ENCODE data around the gene CELA2B.
"Not testable (repeated sequence)": the region's sequence is repeated elsewhere in the genome, so short reads cannot be mapped to it uniquely, and the experiment has no call there.

Gene CELA2B

GRCh38 chr1:15484443-15484842 is 8.5 kb downstream of the CELA2B start:
- H3K27me3 ChIP-seq (ENCODE audit: control insufficient read depth, insufficient read depth, low read length); H3K27ac ChIP-seq (ENCODE audit: low read depth, low read length); H3K4me1 ChIP-seq (ENCODE audit: control insufficient read depth, insufficient read depth, low read length); H3K36me3 ChIP-seq (ENCODE audit: control insufficient read depth, insufficient read depth, low read length); H3K9me3 ChIP-seq (ENCODE audit: control insufficient read depth, insufficient read depth, low read length); H3K4me3 ChIP-seq (ENCODE audit: low read depth, low read length); H3K9ac ChIP-seq (ENCODE audit: low read depth, low read length): not testable (repeated sequence)

DNA sequence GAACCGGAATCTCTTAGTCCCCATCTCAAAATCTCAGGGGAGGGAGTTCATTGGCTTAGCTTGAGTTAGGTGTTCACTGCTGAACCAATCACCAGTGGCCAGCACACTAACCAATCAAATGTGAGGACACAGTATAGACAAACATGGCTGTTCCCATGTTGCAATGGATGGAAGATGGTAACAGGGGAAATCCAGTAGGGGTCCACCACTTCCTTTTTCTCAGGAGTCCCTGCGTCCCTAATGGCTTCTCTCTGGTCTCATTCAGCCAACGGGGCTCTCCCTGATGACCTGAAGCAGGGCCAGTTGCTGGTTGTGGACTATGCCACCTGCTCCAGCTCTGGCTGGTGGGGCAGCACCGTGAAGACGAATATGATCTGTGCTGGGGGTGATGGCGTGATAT is 9.7 kb downstream of the CELA2B start:
- Histone ChIP-seq H3K9me3 (ENCODE audit: control insufficient read depth, insufficient read depth, low read length) (no peaks in the 10 kb centered on the region), H3K9ac (ENCODE audit: low read depth, low read length) (no peak overlapping the region), H3K4me3 (ENCODE audit: low read depth, low read length) (no peak overlapping the region), H3K4me1 (ENCODE audit: control insufficient read depth, insufficient read depth, low read length) (no peaks in the 10 kb centered on the region), H3K27ac (ENCODE audit: low read depth, low read length) (no peak overlapping the region), H3K27me3 (ENCODE audit: control insufficient read depth, insufficient read depth, low read length) (no peaks in the 10 kb centered on the region), H3K36me3 (ENCODE audit: control insufficient read depth, insufficient read depth, low read length) (no peaks in the 10 kb centered on the region)

DNA sequence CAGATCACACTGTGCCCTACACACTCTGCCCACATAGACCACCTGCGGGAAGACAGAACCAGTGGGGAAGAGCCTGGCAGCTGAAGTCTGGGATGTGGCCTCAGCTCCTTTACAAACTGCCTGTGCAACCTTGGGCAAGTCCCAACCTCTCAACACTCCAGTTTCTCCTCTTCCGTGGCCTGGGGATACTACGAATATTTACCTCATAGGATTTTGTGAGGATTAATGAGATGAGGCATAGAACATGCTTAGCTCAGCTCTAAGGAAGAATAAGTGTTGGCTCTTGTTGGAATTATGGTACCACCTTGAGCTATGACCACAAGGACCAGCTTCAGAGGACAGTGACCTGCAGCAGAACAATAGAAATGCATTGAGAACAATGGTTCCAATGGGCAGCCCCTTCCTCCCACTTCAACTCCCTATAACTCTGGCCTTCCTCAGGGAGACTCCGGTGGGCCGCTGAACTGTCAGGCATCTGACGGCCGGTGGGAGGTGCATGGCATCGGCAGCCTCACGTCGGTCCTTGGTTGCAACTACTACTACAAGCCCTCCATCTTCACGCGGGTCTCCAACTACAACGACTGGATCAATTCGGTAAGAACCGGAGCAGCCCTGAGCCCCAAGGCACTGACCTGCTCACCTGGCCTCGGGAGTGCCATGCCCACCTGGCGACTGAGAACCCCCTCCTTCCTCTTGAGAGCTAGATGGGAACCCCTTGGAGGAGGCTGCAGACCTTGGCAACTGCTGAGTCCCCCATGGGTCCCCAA is 11.1 kb downstream of the CELA2B start:
- H3K27ac ChIP-seq (ENCODE audit: low read depth, low read length); H3K4me3 ChIP-seq (ENCODE audit: low read depth, low read length); H3K27me3 ChIP-seq (ENCODE audit: control insufficient read depth, insufficient read depth, low read length); H3K36me3 ChIP-seq (ENCODE audit: control insufficient read depth, insufficient read depth, low read length); H3K9ac ChIP-seq (ENCODE audit: low read depth, low read length); H3K4me1 ChIP-seq (ENCODE audit: control insufficient read depth, insufficient read depth, low read length); H3K9me3 ChIP-seq (ENCODE audit: control insufficient read depth, insufficient read depth, low read length): not testable (repeated sequence)

DNA sequence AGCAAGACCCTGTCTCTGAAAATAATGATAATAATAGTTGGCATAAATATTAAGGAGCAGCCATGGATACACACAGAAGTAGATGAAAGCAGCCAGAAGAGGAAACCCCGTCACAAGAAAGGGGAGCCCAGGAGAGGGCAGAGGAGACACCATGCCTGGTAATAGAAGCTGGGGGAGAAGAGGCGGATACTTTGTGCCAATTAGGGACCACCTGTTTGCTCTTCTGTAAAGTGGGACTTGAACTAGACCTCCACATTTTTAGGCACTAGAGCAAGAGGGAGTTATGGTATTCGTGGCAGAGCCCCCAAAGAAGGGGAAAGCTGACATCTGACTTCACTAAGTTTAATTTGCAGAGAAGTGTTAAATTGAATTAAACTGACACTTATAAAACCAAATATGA is 12.5 kb downstream of the CELA2B start:
- H3K9me3 ChIP-seq (ENCODE audit: control insufficient read depth, insufficient read depth, low read length), result no peaks in the 10 kb centered on the region
- H3K27ac ChIP-seq (ENCODE audit: low read depth, low read length), result no peak overlapping the region
- no peaks in the 10 kb centered on the region for H3K27me3 ChIP-seq (ENCODE audit: control insufficient read depth, insufficient read depth, low read length)
- peaks cover 22% of the 10 kb centered on the region for H3K36me3 ChIP-seq (ENCODE audit: control insufficient read depth, insufficient read depth, low read length)
- no peak overlapping the region for H3K9ac ChIP-seq (ENCODE audit: low read depth, low read length)
- H3K4me1 ChIP-seq (ENCODE audit: control insufficient read depth, insufficient read depth, low read length), result no peaks in the 10 kb centered on the region
- no peak overlapping the region for H3K4me3 ChIP-seq (ENCODE audit: low read depth, low read length)

- Histone ChIP-seq H3K9me3 (ENCODE audit: control insufficient read depth, insufficient read depth, low read length) (no peaks in the 10 kb centered on the region), H3K4me1 (ENCODE audit: control insufficient read depth, insufficient read depth, low read length) (no peaks in the 10 kb centered on the region), H3K27me3 (ENCODE audit: control insufficient read depth, insufficient read depth, low read length) (no peaks in the 10 kb centered on the region), H3K9ac (ENCODE audit: low read depth, low read length) (no peak overlapping the region), H3K4me3 (ENCODE audit: low read depth, low read length) (no peak overlapping the region), H3K36me3 (ENCODE audit: control insufficient read depth, insufficient read depth, low read length) (peaks cover 30% of the 10 kb centered on the region), H3K27ac (ENCODE audit: low read depth, low read length) (no peak overlapping the region)
These were observed 13.3 kb downstream of the CELA2B start for GRCh38 chr1:15489052-15489736.

GRCh38 chr1:15491010-15491409 is 15.1 kb downstream of the CELA2B start:
- H3K27me3 ChIP-seq (ENCODE audit: control insufficient read depth, insufficient read depth, low read length); H3K27ac ChIP-seq (ENCODE audit: low read depth, low read length); H3K9me3 ChIP-seq (ENCODE audit: control insufficient read depth, insufficient read depth, low read length); H3K4me1 ChIP-seq (ENCODE audit: control insufficient read depth, insufficient read depth, low read length); H3K4me3 ChIP-seq (ENCODE audit: low read depth, low read length); H3K9ac ChIP-seq (ENCODE audit: low read depth, low read length): not testable (repeated sequence)
- peaks cover 36% of the 10 kb centered on the region for H3K36me3 ChIP-seq (ENCODE audit: control insufficient read depth, insufficient read depth, low read length)

DNA sequence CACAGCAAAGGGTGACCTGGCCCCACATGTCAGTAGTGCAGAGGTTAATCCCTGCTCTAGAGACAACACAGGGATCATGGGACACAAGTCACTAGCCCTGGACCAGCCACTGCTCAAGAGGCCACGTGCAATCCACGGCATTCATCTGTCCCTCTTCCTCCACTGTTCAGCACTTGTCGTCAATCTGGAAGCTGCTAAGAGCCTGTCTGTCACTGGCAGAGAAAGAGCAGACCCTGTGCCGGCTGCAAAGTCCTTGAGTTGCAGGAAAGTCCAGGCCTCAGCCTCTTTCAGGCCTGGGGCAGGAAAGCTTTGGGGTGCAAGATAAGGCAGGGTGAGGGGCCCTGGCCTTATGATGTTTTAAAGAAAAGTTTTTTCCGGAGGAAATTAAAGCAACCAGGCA is 16.7 kb downstream of the CELA2B start:
- no peaks in the 10 kb centered on the region for H3K9me3 ChIP-seq (ENCODE audit: control insufficient read depth, insufficient read depth, low read length)
- H3K27me3 ChIP-seq (ENCODE audit: control insufficient read depth, insufficient read depth, low read length), result no peaks in the 10 kb centered on the region
- no peak overlapping the region for H3K9ac ChIP-seq (ENCODE audit: low read depth, low read length)
- peaks cover 13% of the 10 kb centered on the region; the same call in 1 of the 2 replicates for H3K4me1 ChIP-seq (ENCODE audit: control insufficient read depth, insufficient read depth, low read length)
- H3K27ac ChIP-seq (ENCODE audit: low read depth, low read length), result no peak overlapping the region
- no peak overlapping the region for H3K4me3 ChIP-seq (ENCODE audit: low read depth, low read length)
- peaks cover 36% of the 10 kb centered on the region for H3K36me3 ChIP-seq (ENCODE audit: control insufficient read depth, insufficient read depth, low read length)

DNA sequence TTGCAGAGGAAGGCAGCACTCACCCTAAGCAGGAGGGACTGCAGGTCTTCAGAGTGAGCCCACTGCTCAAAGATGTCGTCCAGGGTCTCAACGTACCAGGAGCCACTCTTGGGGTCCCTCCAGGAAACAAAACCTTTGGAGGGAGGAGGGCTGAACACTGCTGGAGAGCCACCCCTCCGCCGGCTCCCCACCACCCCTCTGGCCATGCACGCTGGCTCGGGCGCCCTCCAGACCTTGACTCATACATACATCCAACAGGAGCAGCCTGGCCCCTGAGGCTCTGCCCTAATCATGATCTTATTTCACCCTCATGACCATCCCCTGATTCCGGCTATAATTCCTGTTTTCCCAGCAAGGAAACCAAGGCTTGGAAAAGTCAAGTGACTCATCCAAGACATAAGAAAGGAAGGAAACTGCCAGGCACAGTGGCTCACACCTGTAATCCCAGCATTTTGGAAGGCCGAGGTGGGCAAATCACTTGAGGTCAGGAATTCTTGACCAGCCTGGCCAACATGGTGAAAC is 18.0 kb downstream of the CELA2B start:
- Histone ChIP-seq H3K9ac (ENCODE audit: low read depth, low read length) (no peak overlapping the region), H3K36me3 (ENCODE audit: control insufficient read depth, insufficient read depth, low read length) (peaks cover 36% of the 10 kb centered on the region), H3K27ac (ENCODE audit: low read depth, low read length) (no peak overlapping the region), H3K4me1 (ENCODE audit: control insufficient read depth, insufficient read depth, low read length) (peaks cover 13% of the 10 kb centered on the region; the same call in 1 of the 2 replicates), H3K27me3 (ENCODE audit: control insufficient read depth, insufficient read depth, low read length) (no peaks in the 10 kb centered on the region), H3K9me3 (ENCODE audit: control insufficient read depth, insufficient read depth, low read length) (no peaks in the 10 kb centered on the region), H3K4me3 (ENCODE audit: low read depth, low read length) (no peak overlapping the region)

DNA sequence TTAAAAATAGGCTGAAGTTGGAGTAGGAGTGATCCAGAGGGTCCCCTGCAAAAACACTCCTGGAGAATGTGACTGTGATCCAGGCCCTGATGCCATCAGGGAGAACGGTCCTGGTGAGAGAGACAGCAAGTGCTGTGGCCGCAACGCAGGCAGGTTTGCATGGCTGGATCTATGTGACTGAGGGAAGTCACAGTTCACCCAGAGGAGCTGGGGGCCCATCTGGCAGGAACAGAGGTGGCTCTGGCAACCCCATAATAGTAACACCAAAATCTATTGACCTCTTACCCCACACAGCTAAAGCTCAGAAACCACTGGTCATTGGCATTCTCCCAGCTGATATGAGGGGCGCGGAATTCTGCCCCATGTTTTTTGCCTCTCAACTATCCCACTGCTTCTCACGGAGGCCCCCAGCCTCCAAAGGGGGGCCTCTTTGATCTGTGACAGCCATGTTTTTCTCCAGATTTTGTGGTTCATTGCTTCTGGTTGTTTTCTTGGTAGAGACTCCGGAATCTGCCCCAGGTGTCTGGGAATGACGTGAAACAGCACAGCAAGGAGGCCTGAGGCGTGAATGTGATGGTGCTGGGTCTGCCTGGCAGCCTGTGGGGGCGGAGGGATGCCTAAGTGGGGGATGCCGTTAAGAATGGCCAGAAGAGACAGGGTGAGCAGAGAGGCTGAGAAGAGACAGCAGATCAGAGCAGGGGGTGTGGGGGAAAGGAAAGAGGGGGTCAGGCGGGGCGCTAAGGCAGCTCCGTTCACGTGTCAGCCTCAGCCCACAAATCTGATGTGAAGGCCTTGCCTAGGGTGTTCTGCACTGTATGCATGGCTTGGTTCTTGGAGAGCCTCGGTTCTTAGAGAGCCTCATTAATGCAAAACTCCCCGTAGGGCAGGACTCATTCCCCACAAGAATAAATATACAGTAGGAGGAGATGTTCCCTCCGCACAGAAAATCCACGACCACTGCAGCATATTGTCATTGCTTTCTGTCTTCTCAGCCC is 24.6 kb downstream of the CELA2B start:
- H3K4me1 ChIP-seq (ENCODE audit: control insufficient read depth, insufficient read depth, low read length), result peaks cover 9% of the 10 kb centered on the region; the same call in 1 of the 2 replicates
- peaks cover 30% of the 10 kb centered on the region for H3K36me3 ChIP-seq (ENCODE audit: control insufficient read depth, insufficient read depth, low read length)
- H3K27ac ChIP-seq (ENCODE audit: low read depth, low read length), result no peak overlapping the region
- H3K27me3 ChIP-seq (ENCODE audit: control insufficient read depth, insufficient read depth, low read length), result no peaks in the 10 kb centered on the region
- no peak overlapping the region for H3K4me3 ChIP-seq (ENCODE audit: low read depth, low read length)
- no peaks in the 10 kb centered on the region for H3K9me3 ChIP-seq (ENCODE audit: control insufficient read depth, insufficient read depth, low read length)
- no peak overlapping the region for H3K9ac ChIP-seq (ENCODE audit: low read depth, low read length)

DNA sequence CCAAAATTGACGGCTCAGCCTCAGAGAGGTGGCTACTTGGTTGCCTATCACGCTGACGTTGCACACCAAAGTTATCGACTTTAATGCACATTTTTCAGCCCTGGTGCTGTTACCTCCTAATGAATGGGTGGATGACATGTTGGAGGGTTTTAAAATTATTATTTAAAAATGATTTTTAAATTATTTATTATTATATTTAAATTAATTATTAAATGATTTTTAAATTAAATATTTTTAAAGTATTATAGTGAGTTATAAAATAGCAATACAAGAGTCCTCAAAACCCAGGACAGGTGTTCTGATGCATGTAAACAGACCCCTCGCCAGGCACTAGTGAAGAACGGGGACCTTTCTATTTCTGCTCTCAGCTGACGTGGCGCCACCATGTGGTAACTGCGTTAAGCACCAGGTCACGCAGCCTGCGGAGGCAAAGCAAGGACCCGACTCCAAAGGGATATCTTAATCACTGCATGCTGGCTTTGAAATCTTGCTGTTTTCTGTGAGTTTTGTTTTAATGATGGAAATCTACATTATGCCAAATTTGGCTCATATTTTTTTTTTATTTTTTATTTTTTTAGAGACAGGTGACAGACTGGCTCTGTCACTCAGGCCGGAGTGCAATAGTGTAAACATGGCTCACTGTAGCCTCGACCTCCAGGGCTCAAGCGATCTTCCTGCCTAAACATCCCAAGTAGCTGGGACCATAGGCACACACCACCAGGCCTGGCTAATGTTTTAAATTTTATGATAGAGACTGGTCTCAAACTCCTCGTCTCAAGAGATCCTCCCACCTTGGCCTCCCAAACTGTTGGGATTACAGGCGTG is 25.5 kb downstream of the CELA2B start:
- H3K4me1 ChIP-seq (ENCODE audit: control insufficient read depth, insufficient read depth, low read length), result no peaks in the 10 kb centered on the region
- no peak overlapping the region for H3K4me3 ChIP-seq (ENCODE audit: low read depth, low read length)
- no peaks in the 10 kb centered on the region for H3K9me3 ChIP-seq (ENCODE audit: control insufficient read depth, insufficient read depth, low read length)
- peaks cover 34% of the 10 kb centered on the region for H3K36me3 ChIP-seq (ENCODE audit: control insufficient read depth, insufficient read depth, low read length)
- H3K27ac ChIP-seq (ENCODE audit: low read depth, low read length), result no peak overlapping the region
- H3K27me3 ChIP-seq (ENCODE audit: control insufficient read depth, insufficient read depth, low read length), result no peaks in the 10 kb centered on the region
- H3K9ac ChIP-seq (ENCODE audit: low read depth, low read length), result no peak overlapping the region

Measured in HUES48 (cell line).